Common myeloid progenitor, CD34-positive (primary cell): ENCODE results near the gene POU2F1.

Experiments used
- CTCF ChIA-PET: fragments of 350-600 bp; sonication (Branson Sonifier 250); formaldehyde crosslinking; loops from one replicate; lab custom pipeline; 2021; ENCODE audit warnings: antibody characterized with exemption; lab: Charles Lee
- POLR2A ChIA-PET: fragments of 350-600 bp; sonication (Branson Sonifier 250); formaldehyde crosslinking; loops from one replicate; lab custom pipeline; 2021; ENCODE audit warnings: antibody characterized with exemption; lab: Charles Lee
- DNase-seq, 3 donors: peaks; one replicate each; pipeline versions ENCODE4 v3.0.0 to v3.0.0-alpha.2; 2013
- H3K27ac ChIP-seq, 2 experiments: 1 replicate in 1 of 2; 2 replicates in 1 of 2; pipeline ENCODE4 v1.7.0; 2013; ENCODE audit warnings: inconsistent platforms in 2 of 2, low read length in 2 of 2, mild to moderate bottlenecking in 2 of 2, low read depth in 1 of 2, moderate library complexity in 1 of 2; ENCODE audit not compliant: severe bottlenecking in 2 of 2, insufficient read depth in 1 of 2, poor library complexity in 1 of 2
- H3K27me3 ChIP-seq, 5 experiments: replicated peaks in 2 of 5; 1 replicate in 3 of 5; 2 replicates in 2 of 5; pipeline versions ENCODE4 v1.6.1 to v1.7.0; 2013; ENCODE audit warnings: low read length in 4 of 5, mild to moderate bottlenecking in 2 of 5, moderate library complexity in 2 of 5, inconsistent platforms in 1 of 5; ENCODE audit not compliant: insufficient read depth in 5 of 5, control insufficient read depth in 4 of 5
- H3K36me3 ChIP-seq, 4 experiments: 1 replicate in 2 of 4; 2 replicates in 2 of 4; pipeline versions ENCODE4 v1.6.1 to v1.7.0; 2013; ENCODE audit warnings: low read length in 3 of 4, control low read depth in 1 of 4, mild to moderate bottlenecking in 1 of 4; ENCODE audit not compliant: control insufficient read depth in 4 of 4, insufficient read depth in 4 of 4
- H3K4me1 ChIP-seq, 4 experiments: 1 replicate in 3 of 4; 2 replicates in 1 of 4; pipeline versions ENCODE4 v1.6.1 to v1.7.1; 2013; ENCODE audit warnings: low read length in 3 of 4, mild to moderate bottlenecking in 3 of 4, control low read depth in 1 of 4, inconsistent platforms in 1 of 4, moderate library complexity in 1 of 4; ENCODE audit not compliant: control insufficient read depth in 4 of 4, insufficient read depth in 4 of 4; ENCODE audit errors: control extremely low read depth in 1 of 4
- H3K4me3 ChIP-seq, 7 experiments: 1 replicate in 4 of 7; 2 replicates in 3 of 7; pipeline versions ENCODE4 v1.5.1 to v1.7.0; 2013; ENCODE audit warnings: mild to moderate bottlenecking in 7 of 7, low read length in 6 of 7, moderate library complexity in 6 of 7, inconsistent platforms in 2 of 7, low read depth in 2 of 7, control low read depth in 1 of 7; ENCODE audit not compliant: insufficient read depth in 4 of 7, control insufficient read depth in 1 of 7; ENCODE audit errors: extremely low read depth in 1 of 7
- H3K9me3 ChIP-seq, 5 experiments: 1 replicate in 4 of 5; 2 replicates in 1 of 5; pipeline versions ENCODE4 v1.6.1 to v1.7.1; 2013; ENCODE audit warnings: low read length in 4 of 5, mild to moderate bottlenecking in 2 of 5, inconsistent platforms in 1 of 5, low read depth in 1 of 5, moderate library complexity in 1 of 5; ENCODE audit not compliant: control insufficient read depth in 4 of 5, insufficient read depth in 2 of 5; ENCODE audit errors: control extremely low read depth in 1 of 5
- WGBS: methylation state at CpG from one replicate; pipeline ENCODE4 v1.1.5; 2013; ENCODE audit not compliant: insufficient coverage; 5-methylcytosine and 5-hydroxymethylcytosine counted together

The POU2F1 gene

DNA sequence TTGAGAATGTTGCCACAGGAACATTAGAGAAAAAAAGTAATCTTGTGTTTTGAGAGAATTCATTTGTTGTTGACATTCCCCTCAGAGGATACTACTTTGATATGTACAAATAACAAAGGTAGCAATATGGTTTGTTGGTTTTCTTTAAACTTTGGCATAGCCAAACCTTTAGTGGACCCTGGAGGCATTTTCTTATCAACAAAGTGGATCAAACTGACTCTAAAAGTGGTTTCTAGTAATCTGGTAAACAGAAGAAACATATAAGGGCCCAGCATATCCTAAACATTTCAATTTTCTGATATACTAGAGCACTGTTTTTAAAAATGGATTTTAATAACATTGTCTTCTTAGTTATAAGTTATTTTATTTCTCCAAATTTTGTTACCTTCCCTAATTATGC, 29.8 kb downstream of the POU2F1 start:
- Histone ChIP-seq H3K27me3 (no peaks in the 10 kb centered on the region), H3K4me1 (peaks cover 0 to 14% (median 6%) of the 10 kb centered on the region in 4 experiments), H3K36me3 (no peaks in the 10 kb centered on the region), H3K9me3 (no peaks in the 10 kb centered on the region), H3K27ac (no peak overlapping the region), H3K4me3 (no peak overlapping the region)
- ChIA-PET CTCF (no interaction called here), POLR2A (no interaction called here)
- no peak for DNase-seq

DNA sequence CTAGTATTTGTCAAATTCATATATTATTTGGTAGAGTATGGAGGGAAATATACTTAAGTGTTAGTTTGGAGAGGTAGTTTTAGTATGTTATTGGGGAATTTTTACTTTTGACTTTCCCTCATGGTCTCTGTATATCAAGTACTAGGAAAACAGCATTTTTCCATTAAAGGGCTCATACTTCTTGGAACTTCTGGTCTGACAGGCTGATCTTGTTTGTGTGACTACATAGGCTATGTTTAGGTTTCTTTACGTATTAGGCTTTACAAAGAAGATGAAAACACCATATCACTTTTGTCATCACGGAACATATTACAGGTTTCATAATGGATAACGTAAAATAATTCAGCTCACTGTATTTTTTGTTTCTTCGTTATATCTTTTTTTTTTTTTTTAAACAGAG, 30.8 kb downstream of the POU2F1 start:
- no peak overlapping the region for H3K4me3 ChIP-seq
- peaks cover 0 to 14% (median 6%) of the 10 kb centered on the region in 4 experiments for H3K4me1 ChIP-seq
- no peaks in the 10 kb centered on the region for H3K9me3 ChIP-seq
- POLR2A ChIA-PET: no interaction called here
- WGBS: 100% methylated on average over 2 of the region's 4 CpGs
- no peak overlapping the region for H3K27ac ChIP-seq
- CTCF ChIA-PET: no interaction called here
- no peaks in the 10 kb centered on the region for H3K27me3 ChIP-seq
- DNase-seq: no peak
- no peaks in the 10 kb centered on the region for H3K36me3 ChIP-seq

DNA sequence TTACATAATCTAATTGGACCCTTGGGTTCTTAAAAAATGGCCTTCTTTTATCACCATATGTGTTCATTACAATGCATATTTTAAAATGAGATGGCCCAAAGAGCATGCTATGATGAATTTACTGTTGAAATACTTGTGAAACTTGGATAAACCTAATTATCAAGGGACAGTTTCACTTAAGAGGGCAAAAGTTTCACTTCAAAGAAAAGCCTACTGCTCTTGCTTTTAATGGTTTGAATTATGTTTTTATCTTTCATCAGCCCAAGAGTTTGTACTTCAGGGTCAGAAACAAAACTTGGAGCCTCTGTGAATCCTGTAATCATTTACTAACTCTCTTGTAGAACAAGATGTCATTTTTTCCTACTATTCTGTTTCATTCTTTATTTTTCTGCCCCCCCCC, 32.3 kb downstream of the POU2F1 start:
- Histone ChIP-seq H3K9me3 (no peaks in the 10 kb centered on the region), H3K27ac (no peak overlapping the region), H3K4me3 (no peak overlapping the region), H3K27me3 (no peaks in the 10 kb centered on the region), H3K4me1 (peaks cover 0 to 8% (median 4%) of the 10 kb centered on the region in 4 experiments), H3K36me3 (no peaks in the 10 kb centered on the region)
- CTCF ChIA-PET: no interaction called here
- POLR2A ChIA-PET: no interaction called here
- DNase-seq: no peak

DNA sequence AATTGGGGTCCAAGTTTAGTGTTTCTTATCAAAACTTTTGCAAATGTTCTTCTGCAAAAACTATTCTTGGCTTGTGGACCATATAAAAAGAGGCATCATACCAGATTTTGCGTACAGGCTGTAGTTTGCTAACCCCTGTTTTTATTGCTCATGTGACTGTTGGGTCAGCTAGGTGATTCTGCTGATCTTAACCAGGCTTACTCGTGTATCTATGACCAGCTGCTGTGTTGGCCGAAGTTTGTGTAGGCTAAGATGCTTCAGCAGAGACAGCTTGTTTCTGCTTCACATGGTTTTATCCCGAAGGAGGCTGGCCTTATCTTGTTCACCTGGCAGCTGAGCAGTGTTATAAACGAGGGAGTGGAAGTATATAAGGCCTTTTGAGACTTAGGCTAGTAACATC, 38.2 kb downstream of the POU2F1 start:
- DNase-seq: no peak
- peaks cover 10 to 20% (median 12%) of the 10 kb centered on the region in 4 experiments for H3K4me1 ChIP-seq
- no peaks in the 10 kb centered on the region for H3K27me3 ChIP-seq
- no peak overlapping the region for H3K27ac ChIP-seq
- H3K36me3 ChIP-seq: no peaks in the 10 kb centered on the region
- H3K9me3 ChIP-seq: no peaks in the 10 kb centered on the region
- CTCF ChIA-PET: interaction anchor here (0.6 to 1.2 kb wide), 3 partner anchors 28 to 108 kb away, joined by 3 read pairs; no protein-coding TSS in a partner anchor
- POLR2A ChIA-PET: no interaction called here
- no peak overlapping the region for H3K4me3 ChIP-seq
- 90% methylated on average over 5 of the region's 5 CpGs for WGBS

DNA sequence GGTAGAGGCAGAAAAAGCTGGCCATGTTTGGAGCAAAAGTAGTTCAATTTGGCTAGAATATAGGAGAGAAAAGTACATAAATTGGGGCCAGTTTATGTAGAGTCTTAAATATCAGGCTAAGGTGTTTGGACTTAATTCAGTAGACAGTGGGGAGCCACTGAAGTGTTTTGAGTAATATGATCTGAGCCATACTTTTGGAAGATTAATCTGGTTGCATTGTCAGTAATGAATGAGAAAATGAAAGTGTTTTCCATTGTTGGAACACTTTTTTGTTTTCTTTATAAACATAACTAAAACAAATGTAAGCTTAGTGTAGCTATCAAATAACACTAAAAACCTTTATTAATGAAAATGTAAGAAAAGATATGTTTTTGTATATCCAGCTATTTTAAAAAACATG, 42.1 kb downstream of the POU2F1 start:
- CTCF ChIA-PET: interaction anchor here (0.9 to 2.2 kb wide), 9 partner anchors 8 to 176 kb away, joined by 3 to 6 read pairs (median 3); no protein-coding TSS in a partner anchor
- POLR2A ChIA-PET: no interaction called here
- no peak for DNase-seq

DNA sequence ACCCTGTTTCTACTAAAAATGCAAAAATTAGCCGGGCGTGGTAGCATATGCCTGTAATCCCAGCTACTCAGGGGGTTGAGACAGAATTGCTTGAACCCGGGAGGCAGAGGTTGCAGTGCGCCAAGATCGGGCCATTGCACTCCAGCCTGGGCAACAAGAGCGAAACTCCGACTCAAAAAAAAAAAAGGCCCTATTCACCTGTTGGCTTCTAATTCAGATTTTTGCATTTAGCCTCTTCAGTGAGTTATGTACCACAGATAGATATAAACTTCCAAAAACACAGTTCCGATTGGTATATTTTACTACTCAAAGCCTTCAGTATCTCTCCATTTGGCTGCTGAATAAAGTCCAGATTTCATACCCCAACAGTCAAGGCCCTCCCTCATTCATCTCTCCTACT, 42.7 kb downstream of the POU2F1 start:
- ChIA-PET CTCF (interaction anchor here (0.9 to 2.2 kb wide), 9 partner anchors 8 to 148 kb away, joined by 3 to 6 read pairs (median 3); no protein-coding TSS in a partner anchor), POLR2A (no interaction called here)
- H3K27me3 ChIP-seq: no peaks in the 10 kb centered on the region
- H3K36me3 ChIP-seq: no peaks in the 10 kb centered on the region
- H3K27ac ChIP-seq: no peak overlapping the region
- WGBS: 94% methylated on average over 7 of the region's 8 CpGs
- peaks cover 17 to 37% (median 25%) of the 10 kb centered on the region in 4 experiments for H3K4me1 ChIP-seq
- H3K9me3 ChIP-seq: no peaks in the 10 kb centered on the region
- H3K4me3 ChIP-seq: no peak overlapping the region
- no peak for DNase-seq

More for the DNA sequence above, 42.1 kb downstream of the POU2F1 start:
- H3K36me3 ChIP-seq: no peaks in the 10 kb centered on the region
- H3K4me3 ChIP-seq: no peak overlapping the region
- no peaks in the 10 kb centered on the region for H3K27me3 ChIP-seq
- no peaks in the 10 kb centered on the region for H3K9me3 ChIP-seq
- no peak overlapping the region for H3K27ac ChIP-seq
- peaks cover 15 to 34% (median 24%) of the 10 kb centered on the region in 4 experiments for H3K4me1 ChIP-seq

DNA sequence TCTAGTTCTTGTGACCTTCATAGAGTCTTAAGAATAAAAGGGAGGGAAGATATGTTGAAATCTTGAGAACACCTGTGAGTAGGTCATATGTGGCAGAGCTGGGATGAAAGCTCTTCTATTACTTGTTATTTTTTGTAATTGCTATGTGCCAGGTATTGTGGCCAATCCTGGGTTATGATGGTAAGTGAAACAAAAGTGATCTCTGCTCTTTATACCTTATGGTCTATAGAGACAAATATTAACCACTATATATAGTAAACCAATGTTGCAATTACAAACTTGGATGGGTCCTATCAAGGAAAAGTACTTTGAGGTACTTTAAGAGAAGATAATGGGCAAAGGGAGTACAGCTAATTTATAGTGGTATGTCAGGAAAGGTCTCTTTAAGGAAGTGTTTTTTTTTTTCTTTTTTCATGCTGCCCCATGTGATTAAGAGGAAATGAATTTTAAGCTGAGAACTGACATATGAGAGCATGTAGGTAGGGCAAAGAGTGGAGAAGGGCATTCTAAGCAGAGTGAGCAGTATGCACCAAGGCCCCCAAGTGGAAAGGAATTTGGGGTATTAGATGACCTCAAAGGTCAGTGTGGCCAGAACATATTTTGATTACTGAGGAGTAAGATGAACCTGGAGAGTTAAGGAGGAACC, 43.3 kb downstream of the POU2F1 start:
- DNase-seq: peak in 2 of 3 donors; percentile 48 to 62
- H3K9me3 ChIP-seq: no peaks in the 10 kb centered on the region
- H3K4me3 ChIP-seq: peak overlapping the region in 1 of 7 experiments; percentile 11
- no peaks in the 10 kb centered on the region for H3K27me3 ChIP-seq
- H3K4me1 ChIP-seq: peaks cover 17 to 42% (median 30%) of the 10 kb centered on the region in 4 experiments
- peak overlapping the region in 1 of 2 experiments; percentile 29 for H3K27ac ChIP-seq
- no peaks in the 10 kb centered on the region for H3K36me3 ChIP-seq
- CTCF ChIA-PET: interaction anchor here (0.9 to 2.2 kb wide), 9 partner anchors 9 to 276 kb away, joined by 3 to 6 read pairs (median 3); no protein-coding TSS in a partner anchor
- POLR2A ChIA-PET: no interaction called here
